ENCODE results near the gene BSCL2. TPM values are rescaled to one million over a fixed set of nuclear protein-coding genes. Genes with fewer than 3 reads are reported as not detected.

The BSCL2 gene
- total RNA-seq, 1 donor, result 43.5 TPM

DNA sequence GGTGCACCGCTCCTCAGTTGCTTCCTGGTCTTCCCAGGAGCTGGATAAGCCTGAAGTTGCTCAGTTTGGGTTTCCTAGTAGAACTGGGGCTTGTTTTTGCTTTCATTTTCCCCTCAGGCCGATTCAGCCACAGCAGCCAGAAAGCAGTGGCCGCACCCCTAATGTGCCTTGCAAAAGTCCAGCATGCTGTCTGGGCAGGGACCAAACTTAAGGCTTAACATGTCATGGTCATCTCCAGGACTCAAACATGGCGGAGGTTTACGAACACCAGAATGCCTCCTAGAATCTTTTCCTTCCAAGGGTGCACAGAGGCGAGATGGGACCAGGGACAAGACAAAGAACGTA is 2.7 kb upstream of the BSCL2 start:
- peak overlapping the region; percentile 61 for H3K4me3 ChIP-seq (ENCODE audit: low read depth, low read length)
- TF ChIP-seq, protein P1, sequence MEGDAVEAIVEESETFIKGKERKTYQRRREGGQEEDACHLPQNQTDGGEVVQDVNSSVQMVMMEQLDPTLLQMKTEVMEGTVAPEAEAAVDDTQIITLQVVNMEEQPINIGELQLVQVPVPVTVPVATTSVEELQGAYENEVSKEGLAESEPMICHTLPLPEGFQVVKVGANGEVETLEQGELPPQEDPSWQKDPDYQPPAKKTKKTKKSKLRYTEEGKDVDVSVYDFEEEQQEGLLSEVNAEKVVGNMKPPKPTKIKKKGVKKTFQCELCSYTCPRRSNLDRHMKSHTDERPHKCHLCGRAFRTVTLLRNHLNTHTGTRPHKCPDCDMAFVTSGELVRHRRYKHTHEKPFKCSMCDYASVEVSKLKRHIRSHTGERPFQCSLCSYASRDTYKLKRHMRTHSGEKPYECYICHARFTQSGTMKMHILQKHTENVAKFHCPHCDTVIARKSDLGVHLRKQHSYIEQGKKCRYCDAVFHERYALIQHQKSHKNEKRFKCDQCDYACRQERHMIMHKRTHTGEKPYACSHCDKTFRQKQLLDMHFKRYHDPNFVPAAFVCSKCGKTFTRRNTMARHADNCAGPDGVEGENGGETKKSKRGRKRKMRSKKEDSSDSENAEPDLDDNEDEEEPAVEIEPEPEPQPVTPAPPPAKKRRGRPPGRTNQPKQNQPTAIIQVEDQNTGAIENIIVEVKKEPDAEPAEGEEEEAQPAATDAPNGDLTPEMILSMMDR (IDR thresholded peaks at IDR 0.05; ENCODE audit: insufficient read depth, low read length), result no peak
- peak; percentile 53 for DNase-seq (ENCODE audit: low read depth)

DNA sequence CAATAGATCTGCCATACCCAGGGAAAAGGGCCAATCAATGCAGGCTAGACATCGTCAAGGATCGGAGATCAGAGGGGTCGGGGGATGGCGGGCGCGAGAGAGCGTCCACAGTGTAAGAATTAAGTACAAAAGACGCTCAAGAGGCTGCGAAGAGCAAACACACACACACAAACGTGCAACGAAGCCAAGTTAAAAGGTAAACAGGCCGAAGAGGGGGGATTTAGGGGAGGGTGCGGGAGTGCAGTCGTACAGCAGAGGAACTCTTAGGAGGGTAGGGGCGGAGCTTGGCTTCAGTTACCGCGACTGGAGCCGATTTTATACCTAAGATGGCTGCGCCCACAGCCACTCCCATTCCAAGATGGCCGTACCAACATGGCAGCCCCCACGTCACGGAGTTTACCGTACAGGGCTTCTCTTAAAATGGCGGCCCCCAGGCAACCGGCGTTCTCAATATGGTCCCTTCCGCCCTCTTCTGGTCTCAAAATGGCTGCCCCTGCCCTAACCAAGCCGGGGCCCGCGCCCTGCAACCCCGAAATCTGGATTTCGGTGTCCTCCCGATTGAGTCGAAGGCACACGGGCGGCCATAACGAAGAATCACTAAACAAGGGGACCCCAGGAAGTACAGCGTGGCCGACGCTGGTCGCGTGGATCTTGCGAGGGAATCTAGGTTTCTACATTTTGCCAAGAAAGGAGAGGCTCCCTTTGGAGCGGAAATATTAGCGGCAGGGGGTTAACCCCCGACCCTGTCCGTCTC is 2.2 kb upstream of the BSCL2 start:
- peak overlapping the region; percentile 65 for H3K4me3 ChIP-seq (ENCODE audit: low read depth, low read length)
- TF ChIP-seq, protein P1 (IDR thresholded peaks at IDR 0.05; ENCODE audit: insufficient read depth, low read length), result no peak
- DNase-seq (ENCODE audit: low read depth), result peak; percentile 97

DNA sequence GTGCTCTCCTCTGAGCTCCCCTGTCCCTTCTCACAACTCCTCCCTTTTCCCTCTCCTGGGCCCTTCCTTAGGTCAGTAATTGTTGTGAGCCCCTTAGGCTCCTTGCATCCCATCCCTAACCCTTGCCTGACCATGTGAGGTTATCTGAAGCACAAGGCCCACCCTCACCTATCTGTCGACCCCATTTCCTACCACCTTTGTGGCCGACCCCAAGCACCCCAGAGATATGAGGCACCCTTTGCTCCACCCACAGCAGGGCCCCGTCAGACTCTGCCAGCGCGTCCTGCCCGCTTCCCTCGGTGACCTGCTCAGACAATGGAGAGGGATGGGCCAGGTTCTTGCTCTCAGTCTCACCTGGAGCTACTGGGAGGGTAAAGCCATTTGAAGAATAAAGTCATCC is 1.6 kb upstream of the BSCL2 start:
- TF ChIP-seq, protein P1 (IDR thresholded peaks at IDR 0.05; ENCODE audit: insufficient read depth, low read length), result no peak
- no peak for DNase-seq (ENCODE audit: low read depth)
- peak overlapping the region; percentile 65 for H3K4me3 ChIP-seq (ENCODE audit: low read depth, low read length)

DNA sequence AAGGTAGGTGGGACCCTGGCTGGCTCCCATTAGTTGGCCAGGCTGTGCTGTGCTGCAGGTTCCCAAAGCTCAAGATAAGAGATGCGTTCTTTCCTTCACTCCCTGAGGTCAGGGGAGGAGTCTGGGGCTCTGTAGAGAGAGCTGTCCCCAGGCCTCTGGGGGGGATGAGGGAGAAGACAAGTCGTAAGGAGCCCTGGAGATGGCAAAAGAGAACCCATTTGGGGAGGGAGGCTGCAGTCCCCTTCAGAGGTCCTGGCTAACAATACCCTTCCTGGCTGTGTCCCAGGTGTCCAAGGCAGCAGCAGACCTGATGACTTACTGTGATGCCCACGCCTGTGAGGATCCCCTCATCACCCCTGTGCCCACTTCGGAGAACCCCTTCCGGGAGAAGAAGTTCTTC is 1.2 kb upstream of the BSCL2 start:
- H3K4me3 ChIP-seq (ENCODE audit: low read depth, low read length), result no peak overlapping the region
- TF ChIP-seq, protein P1 (IDR thresholded peaks at IDR 0.05; ENCODE audit: insufficient read depth, low read length), result no peak

DNA sequence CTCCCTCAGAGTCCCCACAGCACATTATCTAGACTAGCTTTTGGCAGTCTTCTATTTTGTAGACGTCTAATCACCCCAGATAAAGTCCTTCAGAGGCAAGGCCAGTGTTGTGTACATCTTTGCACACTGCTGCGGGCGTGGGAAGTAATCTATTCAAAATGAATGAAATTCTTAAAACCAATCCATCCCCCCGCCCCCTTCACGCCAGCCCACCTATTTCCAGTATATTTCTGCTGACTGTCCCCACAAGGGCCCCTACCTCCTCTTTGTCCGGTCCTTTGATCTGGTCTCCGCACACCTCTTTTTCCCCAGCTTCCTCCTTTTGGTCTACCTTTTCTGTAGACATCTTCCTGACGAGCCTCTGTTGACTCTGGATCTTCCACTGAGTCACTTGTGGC is 375 bp downstream of the BSCL2 start:
- TF ChIP-seq, protein P1 (IDR thresholded peaks at IDR 0.05; ENCODE audit: insufficient read depth, low read length), result no peak
- no peak overlapping the region for H3K4me3 ChIP-seq (ENCODE audit: low read depth, low read length)
- no peak for DNase-seq (ENCODE audit: low read depth)

More for the DNA sequence above, 1.2 kb upstream of the BSCL2 start:
- no peak for DNase-seq (ENCODE audit: low read depth)

DNA sequence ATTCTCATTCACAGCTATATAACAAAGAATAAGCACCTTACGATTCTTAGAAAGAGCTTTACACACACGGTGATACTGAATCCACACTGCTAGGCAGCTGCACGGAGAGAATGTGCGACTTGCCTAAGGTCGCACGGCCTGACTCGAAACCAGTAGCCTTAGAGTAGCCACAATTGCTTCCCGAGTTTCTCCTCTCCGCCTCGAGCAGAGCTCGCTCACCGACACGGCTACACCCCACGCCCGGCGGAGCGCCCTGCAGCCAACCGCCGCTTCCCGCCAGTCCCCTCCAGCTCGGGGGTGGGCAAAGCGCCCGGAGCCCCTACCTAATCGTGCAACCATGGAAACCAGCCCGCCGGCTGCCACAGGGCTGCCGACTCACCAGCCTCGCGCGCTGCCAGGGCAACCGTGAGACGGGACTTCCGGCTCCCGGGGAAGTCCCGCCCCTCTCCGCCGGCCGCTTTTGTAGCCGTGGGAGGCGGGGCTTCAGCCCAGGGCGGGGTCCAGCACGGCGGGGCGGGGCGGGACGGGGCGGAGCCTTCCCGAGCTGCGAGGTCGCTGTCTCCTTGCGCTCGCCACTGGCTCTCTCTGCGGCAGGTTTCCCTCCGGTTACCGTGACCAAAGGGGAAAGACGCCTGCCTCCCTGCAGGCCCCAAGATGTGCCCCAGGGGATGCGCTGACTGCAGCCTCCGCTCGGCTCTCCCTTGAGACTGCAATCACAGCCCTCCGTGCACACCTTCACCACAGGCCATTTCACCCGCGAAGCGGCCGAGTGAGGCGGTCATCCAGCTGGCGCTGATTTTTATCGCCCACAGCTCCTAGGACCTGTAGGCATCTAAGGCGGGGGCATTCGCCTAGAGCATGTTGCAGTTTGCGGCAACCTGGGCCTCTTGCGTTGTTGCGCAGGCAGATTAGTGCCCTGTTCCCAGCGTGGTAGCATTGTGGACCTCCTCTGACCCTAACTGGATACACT is 1.1 kb downstream of the BSCL2 start:
- TF ChIP-seq, protein P1 (IDR thresholded peaks at IDR 0.05; ENCODE audit: insufficient read depth, low read length), result no peak
- peak; percentile 90 for DNase-seq (ENCODE audit: low read depth)
- peak overlapping the region; percentile 77 for H3K4me3 ChIP-seq (ENCODE audit: low read depth, low read length)

Data from fibroblast of the aortic adventitia (primary cell).